ENCODE data around the gene CPT1A.
"Not testable (repeated sequence)": the region's sequence is repeated elsewhere in the genome, so short reads cannot be mapped to it uniquely, and the experiment has no call there.

The CPT1A gene

DNA sequence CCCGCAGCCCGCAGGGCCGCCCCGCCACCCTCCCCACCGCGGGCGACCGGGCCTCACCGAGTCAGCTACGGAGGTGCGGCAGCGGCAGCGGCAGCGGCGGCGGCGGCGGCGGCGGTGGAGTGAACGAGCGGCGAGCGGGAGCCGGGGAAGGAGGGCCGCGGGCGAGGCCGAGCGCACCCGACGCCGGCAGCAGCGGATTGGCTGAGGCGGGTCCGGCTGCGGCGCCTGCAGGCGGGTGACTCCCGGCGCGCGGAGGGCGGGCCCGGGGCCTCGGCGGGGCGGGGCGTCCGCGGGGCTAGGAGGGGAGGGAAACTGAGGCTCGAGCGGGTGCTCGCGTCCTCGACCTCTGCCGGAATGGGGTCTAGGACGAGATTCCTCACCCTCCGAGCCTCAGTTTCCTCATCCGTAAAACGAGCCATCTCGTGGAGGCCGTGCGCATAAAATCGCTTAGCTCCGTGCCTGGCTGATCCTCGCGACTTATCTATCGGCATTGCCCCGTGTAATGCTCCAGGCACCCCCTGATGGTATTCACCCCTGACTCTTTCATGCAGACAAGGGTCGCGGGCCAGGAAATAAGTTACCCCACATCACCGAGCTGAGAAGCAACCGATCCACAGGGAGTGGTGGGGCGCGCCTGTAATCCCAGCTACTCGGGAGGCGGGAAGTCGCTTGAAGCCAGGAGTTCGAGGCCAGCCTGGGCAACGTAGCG lies at the start of gene CPT1A:
Gene CPT1A, minus strand, starts transcription at position 199 of the 709 bp plus-strand sequence. CDS start 26,442 bp downstream, outside the sequence.
- peak; percentile 58 to 69 for DNase-seq

- DNase-seq, result no peak
These were observed 48.9 kb upstream of the CPT1A start for GRCh38 chr11:68890490-68891231.

- peak in 1 of 2 experiments; percentile 4 for DNase-seq
These were observed 48.3 kb upstream of the CPT1A start for GRCh38 chr11:68889948-68890446.

GRCh38 chr11:68884827-68885226 lies 43.1 kb upstream of the CPT1A start:
- DNase-seq, result not testable (repeated sequence)

DNA sequence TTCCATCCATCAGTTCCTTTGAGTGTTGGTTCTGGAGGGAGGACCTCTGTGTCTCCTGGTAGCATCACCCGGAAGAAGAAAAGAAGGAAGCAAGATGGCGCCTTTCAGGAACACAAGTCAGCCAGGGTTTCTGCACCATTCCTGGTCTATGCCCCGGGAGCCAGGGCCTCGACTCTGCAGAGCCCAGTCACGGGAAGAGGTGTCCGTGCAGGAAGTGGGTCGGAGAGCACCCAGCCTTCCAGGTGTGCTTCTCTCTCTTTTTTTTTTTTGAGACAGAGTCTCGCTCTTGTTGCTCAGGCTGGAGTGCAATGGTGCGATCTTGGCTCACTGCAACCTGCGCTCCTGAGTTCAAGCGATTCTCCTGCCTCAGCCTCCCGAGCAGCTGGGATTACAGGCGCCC lies 40.7 kb upstream of the CPT1A start:
- no peak for DNase-seq

GRCh38 chr11:68881320-68881719 lies 39.6 kb upstream of the CPT1A start:
- no peak for DNase-seq

DNA sequence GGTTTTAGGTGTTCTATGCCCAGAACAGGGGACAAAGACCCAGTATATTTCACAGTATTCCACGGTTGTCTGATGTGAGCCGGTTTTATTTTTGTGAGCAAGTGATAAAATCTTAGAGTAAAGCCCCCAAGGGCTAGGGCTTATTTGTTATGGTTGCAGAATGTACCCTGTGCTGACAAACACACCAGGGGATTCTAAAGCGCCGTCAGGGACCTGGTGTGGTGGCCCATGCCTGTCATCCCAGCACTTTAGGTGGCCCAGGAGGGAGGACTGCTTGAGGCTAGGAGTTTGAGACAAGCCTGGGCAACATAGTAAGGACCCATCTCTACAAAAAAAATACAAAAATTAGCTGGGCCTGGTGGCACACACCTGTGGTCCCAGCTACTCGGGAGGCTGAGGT lies 39.1 kb upstream of the CPT1A start:
- DNase-seq, result no peak

DNA sequence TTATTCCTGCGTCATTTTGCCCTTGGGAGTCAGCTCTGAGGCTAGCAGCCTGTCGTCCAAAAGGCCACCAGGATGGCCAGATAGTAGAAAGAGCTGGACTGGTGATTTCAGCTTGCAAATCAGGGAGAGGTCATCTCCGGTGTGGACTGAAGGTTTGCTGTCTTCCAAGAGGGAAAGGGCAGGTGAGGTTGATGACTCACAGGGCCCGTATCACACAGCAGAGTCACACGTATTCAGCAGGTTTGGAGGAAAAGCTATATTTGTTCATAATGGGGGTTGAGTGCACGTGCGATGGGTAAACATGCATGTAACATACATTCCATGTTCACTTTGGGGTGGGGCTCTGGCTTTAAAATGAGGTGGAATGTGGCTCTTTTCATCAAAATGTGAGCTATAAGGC lies 36.3 kb upstream of the CPT1A start:
- DNase-seq, result no peak

- no peak for DNase-seq
These were observed 30.7 kb upstream of the CPT1A start for GRCh38 chr11:68872216-68873003.

GRCh38 chr11:68870470-68870869 lies 28.8 kb upstream of the CPT1A start:
- DNase-seq, result no peak

DNA sequence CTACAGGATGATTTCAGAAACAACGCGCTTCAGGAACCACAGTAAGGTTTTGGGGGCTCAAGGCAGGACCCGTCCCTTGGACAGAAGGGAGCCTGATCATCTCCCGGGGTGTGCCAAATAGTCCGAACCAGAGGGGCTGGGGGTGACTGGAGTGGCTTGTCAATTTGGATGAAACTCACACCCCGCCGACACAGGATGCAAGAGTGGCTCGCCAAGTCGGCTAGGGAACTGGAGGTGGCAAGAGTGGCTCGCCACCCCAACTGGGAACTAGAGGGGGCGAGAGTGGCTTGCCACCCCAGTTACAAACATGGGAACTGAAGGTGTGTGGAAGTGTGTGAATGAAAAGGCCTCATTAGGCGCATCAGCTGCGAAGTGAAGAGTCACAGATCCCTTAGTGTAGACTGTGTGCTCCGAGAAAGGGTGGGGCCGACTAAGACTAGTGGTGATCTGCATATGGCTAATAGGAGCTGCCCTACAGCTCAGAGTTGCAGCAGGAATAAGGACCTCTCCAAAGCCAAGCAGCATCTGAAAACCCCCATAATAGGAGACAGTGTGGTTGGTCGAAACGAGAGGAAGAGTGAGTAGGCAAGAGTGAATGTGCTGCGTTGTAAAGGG lies 26.6 kb upstream of the CPT1A start:
- DNase-seq, result no peak

DNA sequence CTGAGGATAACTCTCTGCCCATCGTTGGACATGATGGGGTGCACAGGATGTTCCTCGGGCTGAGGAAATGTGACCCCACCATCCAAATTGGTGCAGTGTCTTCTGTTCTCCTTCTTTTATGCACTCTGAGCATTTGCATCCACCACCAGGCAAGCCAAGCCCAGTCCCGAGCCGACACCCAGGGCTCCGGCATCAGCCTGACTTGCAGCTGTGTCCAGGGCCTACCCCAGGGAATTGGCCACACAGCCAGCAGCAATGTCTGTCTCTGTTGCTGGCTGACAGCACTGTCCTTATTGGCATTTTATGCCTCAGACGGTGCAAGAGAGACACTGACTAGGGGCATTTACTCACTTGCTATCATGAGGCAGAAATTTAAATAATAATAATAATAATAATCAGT lies 25.4 kb upstream of the CPT1A start:
- no peak for DNase-seq

DNA sequence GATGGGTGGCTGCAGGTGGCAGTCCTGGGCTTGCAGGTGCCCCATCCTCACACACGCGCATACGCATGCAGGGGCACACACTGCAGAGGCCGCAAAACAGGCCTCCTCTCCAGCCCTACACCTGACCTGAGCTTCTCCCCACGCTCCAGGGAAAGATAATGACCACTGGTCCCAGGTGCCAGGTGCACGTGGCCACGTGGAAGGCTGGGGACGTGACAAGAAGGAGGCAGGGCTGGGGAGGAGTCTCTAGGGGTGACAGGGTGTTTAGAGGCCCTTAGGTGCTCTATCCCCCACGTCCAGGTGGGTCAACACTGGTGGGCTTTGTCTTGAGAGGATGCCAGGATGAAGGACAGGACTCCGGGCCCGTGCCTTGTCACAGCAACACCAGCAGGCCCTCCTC lies 23.5 kb upstream of the CPT1A start:
- no peak for DNase-seq

DNA sequence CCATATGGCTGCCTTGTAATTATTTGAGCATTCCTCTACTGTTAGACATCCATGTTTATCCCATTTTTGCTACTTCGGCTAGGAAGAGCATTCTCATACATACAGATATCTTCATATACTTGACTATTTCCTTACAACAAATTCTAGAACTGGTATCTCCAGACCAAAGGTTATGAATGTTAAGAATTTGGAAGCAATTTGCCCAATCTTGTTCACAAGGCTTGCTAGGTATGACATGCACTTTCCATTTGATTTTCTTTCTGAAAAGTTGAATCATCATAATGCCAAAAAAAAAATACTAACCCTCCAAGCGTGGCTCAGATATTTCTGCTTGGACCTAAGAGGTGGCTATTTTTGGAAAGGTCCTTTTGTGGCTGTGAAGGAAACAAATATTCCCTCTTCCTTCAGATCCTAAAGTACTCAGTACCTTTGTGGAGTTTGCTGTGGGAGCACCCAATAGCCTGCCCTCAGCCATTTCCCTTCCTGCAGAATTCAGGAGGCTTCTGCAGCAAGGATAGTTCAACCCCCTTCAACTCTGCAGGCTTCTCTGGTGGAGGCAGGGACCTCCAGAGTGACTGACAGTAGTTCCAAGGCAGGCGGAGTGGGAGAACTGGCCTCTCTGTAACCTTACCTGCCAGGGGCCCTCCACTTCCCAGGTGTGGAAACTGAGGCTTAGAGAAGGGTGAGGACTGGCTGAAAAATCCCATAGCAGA lies 22.0 kb upstream of the CPT1A start:
- DNase-seq, result no peak

- no peak for DNase-seq
These were observed 20.7 kb upstream of the CPT1A start for GRCh38 chr11:68862421-68862820.

DNA sequence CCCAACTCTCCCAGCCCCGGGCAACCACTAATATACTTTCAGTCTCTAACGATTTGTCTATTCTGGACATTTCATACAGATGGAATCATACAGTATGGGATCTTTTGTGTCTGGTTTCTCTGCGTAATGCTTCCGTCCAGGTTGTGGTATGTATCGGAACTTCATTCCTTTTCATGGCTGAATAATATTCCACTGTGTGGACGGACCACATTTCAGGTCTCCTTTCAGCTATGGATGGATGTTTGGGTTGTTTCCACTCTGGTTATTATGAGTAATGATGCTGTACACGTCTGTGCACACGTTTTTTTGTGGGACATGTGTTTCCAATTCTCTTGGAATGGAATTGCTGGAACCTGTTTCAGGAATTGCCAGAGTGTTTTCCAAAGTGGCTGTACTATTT lies 17.4 kb upstream of the CPT1A start:
- no peak for DNase-seq

- no peak for DNase-seq
These were observed 15.4 kb upstream of the CPT1A start for GRCh38 chr11:68857037-68857586.

DNA sequence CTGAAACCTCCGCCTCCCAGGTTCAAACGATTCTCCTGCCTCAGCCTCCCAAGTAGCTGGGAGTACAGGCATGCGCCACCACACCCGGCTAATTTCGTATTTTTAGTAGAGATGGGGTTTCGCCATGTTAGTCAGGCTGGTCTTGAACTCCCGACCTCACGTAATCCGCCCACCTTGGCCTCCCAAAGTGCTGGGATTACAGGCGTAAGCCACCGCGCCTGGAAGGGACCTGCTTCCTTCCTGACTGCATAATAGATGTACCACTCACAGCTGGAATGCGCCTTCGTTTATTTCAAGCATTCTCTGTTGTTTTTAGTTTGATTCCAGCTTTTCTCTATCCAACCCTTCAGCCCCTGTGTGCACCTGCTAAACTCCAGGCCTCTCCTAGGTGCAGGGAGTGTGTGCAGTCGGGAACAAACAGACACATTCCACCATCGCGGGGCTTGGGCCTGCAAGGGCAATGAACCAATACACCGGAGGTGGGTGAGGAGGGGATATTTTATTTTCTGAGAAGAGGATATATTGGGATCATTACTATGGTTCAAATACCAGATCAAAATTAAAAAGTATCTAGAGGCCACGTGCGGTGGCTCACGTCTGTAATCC lies 14.8 kb upstream of the CPT1A start:
- DNase-seq, result not testable (repeated sequence)

DNA sequence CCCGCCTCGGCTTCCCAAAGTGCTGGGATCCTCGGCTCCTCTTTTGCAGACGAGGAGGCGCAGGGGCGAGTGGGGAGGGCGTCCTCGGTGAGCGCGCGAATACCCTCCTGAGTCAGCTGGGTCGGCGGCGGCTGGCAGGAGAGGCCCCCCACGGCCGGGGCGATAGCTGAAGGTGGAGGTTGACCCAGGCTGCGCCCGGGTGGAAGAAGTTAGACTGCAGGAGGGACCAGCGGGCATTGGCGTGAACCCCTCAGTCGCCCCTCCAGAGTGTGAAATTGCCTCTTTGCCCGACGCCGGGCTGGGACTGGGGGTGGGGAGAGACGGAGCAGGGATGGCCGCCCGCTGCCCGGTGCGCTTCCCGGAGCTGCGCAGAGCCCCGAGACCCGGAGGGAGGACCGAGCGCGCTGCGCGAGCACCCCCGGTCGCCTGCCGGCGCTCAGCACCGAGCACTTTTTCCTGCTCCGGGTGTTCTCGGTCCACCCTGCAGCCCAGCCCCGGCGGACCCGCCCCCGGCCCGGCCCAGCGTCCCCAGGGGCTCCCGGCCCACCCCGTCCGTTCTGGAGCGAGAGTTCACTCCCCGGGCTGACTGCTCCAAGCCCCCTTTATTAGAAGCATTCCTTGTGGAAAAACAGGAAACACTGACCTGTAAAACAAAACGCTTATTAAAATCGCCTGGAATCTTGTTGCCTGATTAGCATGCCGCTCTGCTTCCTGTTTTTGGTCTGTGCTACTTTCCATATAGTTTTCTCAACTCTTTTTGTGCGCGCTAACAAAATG lies 13.7 kb upstream of the CPT1A start:
- peak in 1 of 2 experiments; percentile 14 for DNase-seq

- no peak for DNase-seq
These were observed 12.7 kb upstream of the CPT1A start for GRCh38 chr11:68854273-68854958.
